Measurements from ENCODE around the gene UPF2. TPM values are rescaled to one million over a fixed set of nuclear protein-coding genes. Genes with fewer than 3 reads are reported as not detected.

Gene UPF2
- total RNA-seq, 1 experiment from 2014 or later = 10.6 TPM

GRCh38 chr10:11919271-11919670 lies 123.3 kb downstream of the UPF2 start:
- H3K4me3 ChIP-seq (ENCODE audit: insufficient read depth, low read depth, low read length) = no peak overlapping the region
- H3K36me3 ChIP-seq (replicated peaks; ENCODE audit: control insufficient read depth, insufficient read depth, low read length) = peaks cover 5% of the 10 kb centered on the region
- no peaks in the 10 kb centered on the region for H3K27me3 ChIP-seq (ENCODE audit: control insufficient read depth, insufficient read depth, low read length)
- DNase-seq = no peak

GRCh38 chr10:11918384-11918783 lies 124.2 kb downstream of the UPF2 start:
- no peak overlapping the region for H3K4me3 ChIP-seq (ENCODE audit: insufficient read depth, low read depth, low read length)
- no peak for DNase-seq
- peaks cover 5% of the 10 kb centered on the region for H3K36me3 ChIP-seq (replicated peaks; ENCODE audit: control insufficient read depth, insufficient read depth, low read length)
- no peaks in the 10 kb centered on the region for H3K27me3 ChIP-seq (ENCODE audit: control insufficient read depth, insufficient read depth, low read length)

- H3K36me3 ChIP-seq (replicated peaks; ENCODE audit: control insufficient read depth, insufficient read depth, low read length) = no peaks in the 10 kb centered on the region
- peak; percentile 68 for DNase-seq
- H3K27me3 ChIP-seq (ENCODE audit: control insufficient read depth, insufficient read depth, low read length) = no peaks in the 10 kb centered on the region
- H3K4me3 ChIP-seq (ENCODE audit: insufficient read depth, low read depth, low read length) = no peak overlapping the region
Observed at GRCh38 chr10:11913079-11913641, 129.4 kb downstream of the UPF2 start.

GRCh38 chr10:11910102-11910501 lies 132.5 kb downstream of the UPF2 start:
- no peaks in the 10 kb centered on the region for H3K36me3 ChIP-seq (replicated peaks; ENCODE audit: control insufficient read depth, insufficient read depth, low read length)
- H3K27me3 ChIP-seq (ENCODE audit: control insufficient read depth, insufficient read depth, low read length) = no peaks in the 10 kb centered on the region
- DNase-seq = no peak
- H3K4me3 ChIP-seq (ENCODE audit: insufficient read depth, low read depth, low read length) = no peak overlapping the region

GRCh38 chr10:11909618-11910017 lies 133.0 kb downstream of the UPF2 start:
- H3K4me3 ChIP-seq (ENCODE audit: insufficient read depth, low read depth, low read length) = no peak overlapping the region
- H3K36me3 ChIP-seq (replicated peaks; ENCODE audit: control insufficient read depth, insufficient read depth, low read length) = no peaks in the 10 kb centered on the region
- no peak for DNase-seq
- H3K27me3 ChIP-seq (ENCODE audit: control insufficient read depth, insufficient read depth, low read length) = no peaks in the 10 kb centered on the region

GRCh38 chr10:11908991-11909390 lies 133.6 kb downstream of the UPF2 start:
- Histone ChIP-seq H3K36me3 (replicated peaks; ENCODE audit: control insufficient read depth, insufficient read depth, low read length) (no peaks in the 10 kb centered on the region), H3K4me3 (ENCODE audit: insufficient read depth, low read depth, low read length) (no peak overlapping the region), H3K27me3 (ENCODE audit: control insufficient read depth, insufficient read depth, low read length) (no peaks in the 10 kb centered on the region)
- DNase-seq = no peak

- H3K4me3 ChIP-seq (ENCODE audit: insufficient read depth, low read depth, low read length) = no peak overlapping the region
- no peaks in the 10 kb centered on the region for H3K27me3 ChIP-seq (ENCODE audit: control insufficient read depth, insufficient read depth, low read length)
- H3K36me3 ChIP-seq (replicated peaks; ENCODE audit: control insufficient read depth, insufficient read depth, low read length) = no peaks in the 10 kb centered on the region
- DNase-seq = no peak
Observed at GRCh38 chr10:11908536-11908935, 134.1 kb downstream of the UPF2 start.

- H3K4me3 ChIP-seq (ENCODE audit: insufficient read depth, low read depth, low read length) = no peak overlapping the region
- no peaks in the 10 kb centered on the region for H3K27me3 ChIP-seq (ENCODE audit: control insufficient read depth, insufficient read depth, low read length)
- no peaks in the 10 kb centered on the region for H3K36me3 ChIP-seq (replicated peaks; ENCODE audit: control insufficient read depth, insufficient read depth, low read length)
- DNase-seq = no peak
Observed at GRCh38 chr10:11907914-11908313, 134.7 kb downstream of the UPF2 start.

- no peak overlapping the region for H3K4me3 ChIP-seq (ENCODE audit: insufficient read depth, low read depth, low read length)
- H3K27me3 ChIP-seq (ENCODE audit: control insufficient read depth, insufficient read depth, low read length) = no peaks in the 10 kb centered on the region
- no peak for DNase-seq
- H3K36me3 ChIP-seq (replicated peaks; ENCODE audit: control insufficient read depth, insufficient read depth, low read length) = no peaks in the 10 kb centered on the region
Observed at GRCh38 chr10:11906714-11907113, 135.9 kb downstream of the UPF2 start.

- no peaks in the 10 kb centered on the region for H3K27me3 ChIP-seq (ENCODE audit: control insufficient read depth, insufficient read depth, low read length)
- no peaks in the 10 kb centered on the region for H3K36me3 ChIP-seq (replicated peaks; ENCODE audit: control insufficient read depth, insufficient read depth, low read length)
- DNase-seq = no peak
- H3K4me3 ChIP-seq (ENCODE audit: insufficient read depth, low read depth, low read length) = no peak overlapping the region
Observed at GRCh38 chr10:11902646-11903045, 140.0 kb downstream of the UPF2 start.

GRCh38 chr10:11901833-11902475 lies 140.7 kb downstream of the UPF2 start:
- DNase-seq = no peak
- Histone ChIP-seq H3K27me3 (ENCODE audit: control insufficient read depth, insufficient read depth, low read length) (no peaks in the 10 kb centered on the region), H3K36me3 (replicated peaks; ENCODE audit: control insufficient read depth, insufficient read depth, low read length) (no peaks in the 10 kb centered on the region), H3K4me3 (ENCODE audit: insufficient read depth, low read depth, low read length) (no peak overlapping the region)

- DNase-seq = no peak
- H3K4me3 ChIP-seq (ENCODE audit: insufficient read depth, low read depth, low read length) = no peak overlapping the region
Observed at GRCh38 chr10:11901454-11901832, 141.2 kb downstream of the UPF2 start.

GRCh38 chr10:11901036-11901301 lies 141.6 kb downstream of the UPF2 start:
- Histone ChIP-seq H3K36me3 (replicated peaks; ENCODE audit: control insufficient read depth, insufficient read depth, low read length) (no peaks in the 10 kb centered on the region), H3K4me3 (ENCODE audit: insufficient read depth, low read depth, low read length) (no peak overlapping the region), H3K27me3 (ENCODE audit: control insufficient read depth, insufficient read depth, low read length) (no peaks in the 10 kb centered on the region)
- no peak for DNase-seq

More at GRCh38 chr10:11901454-11901832, 141.2 kb downstream of the UPF2 start:
- H3K36me3 ChIP-seq (replicated peaks; ENCODE audit: control insufficient read depth, insufficient read depth, low read length) = no peaks in the 10 kb centered on the region
- no peaks in the 10 kb centered on the region for H3K27me3 ChIP-seq (ENCODE audit: control insufficient read depth, insufficient read depth, low read length)

- no peak for DNase-seq
- H3K4me3 ChIP-seq (ENCODE audit: insufficient read depth, low read depth, low read length) = no peak overlapping the region
- H3K27me3 ChIP-seq (ENCODE audit: control insufficient read depth, insufficient read depth, low read length) = no peaks in the 10 kb centered on the region
- no peaks in the 10 kb centered on the region for H3K36me3 ChIP-seq (replicated peaks; ENCODE audit: control insufficient read depth, insufficient read depth, low read length)
Observed at GRCh38 chr10:11899067-11899876, 143.3 kb downstream of the UPF2 start.

GRCh38 chr10:11898372-11899066 lies 144.1 kb downstream of the UPF2 start:
- H3K4me3 ChIP-seq (ENCODE audit: insufficient read depth, low read depth, low read length) = no peak overlapping the region
- DNase-seq = no peak
- H3K36me3 ChIP-seq (replicated peaks; ENCODE audit: control insufficient read depth, insufficient read depth, low read length) = no peaks in the 10 kb centered on the region
- H3K27me3 ChIP-seq (ENCODE audit: control insufficient read depth, insufficient read depth, low read length) = no peaks in the 10 kb centered on the region

Data from H7 (cell line).